Upper lobe of right lung (tissue), 1 donor: Measurements from ENCODE around the gene IRF4. TPM values are rescaled to one million over a fixed set of nuclear protein-coding genes. Genes with fewer than 3 reads are reported as not detected.

Source experiments
- ATAC-seq: fragments of 200-7000 bp; cut with Tn5 transposase; one replicate; pipeline ENCODE4 v1.9.1; 2020; ENCODE audit warnings: mild to moderate bottlenecking, moderate library complexity
- DNase-seq: peaks from one replicate; pipeline ENCODE4 v3.0.0-alpha.2; 2020
- H3K27ac ChIP-seq: fragments of 200-600 bp; one replicate; pipeline ENCODE4 v1.8.0; 2022
- H3K27me3 ChIP-seq: fragments of 200-600 bp; one replicate; pipeline ENCODE4 v1.8.0; 2022; ENCODE audit warnings: mild to moderate bottlenecking
- H3K36me3 ChIP-seq: fragments of 200-600 bp; one replicate; pipeline ENCODE4 v1.8.0; 2022
- H3K4me1 ChIP-seq: fragments of 200-600 bp; one replicate; pipeline ENCODE4 v1.8.0; 2022
- H3K4me3 ChIP-seq: fragments of 200-600 bp; one replicate; pipeline ENCODE4 v1.8.0; 2022; ENCODE audit warnings: mild to moderate bottlenecking
- H3K9me3 ChIP-seq: fragments of 200-600 bp; one replicate; pipeline ENCODE4 v1.8.0; 2022
- CTCF ChIP-seq: fragments of 200-600 bp; IDR thresholded peaks from one replicate; pipeline ENCODE4 v1.8.0; 2022; ENCODE audit warnings: antibody characterized with exemption
- intact Hi-C: fragments of 100-400 bp; cut with DNase I; formaldehyde crosslinking; loops from one replicate; pipeline ENCODE4 v1.11.0; 2022
- total RNA-seq: library from RNA; stranded (reverse); fragmentation: NEBNext Ultra II Directional; extraction: Animal tissue kit (Norgen Biotek cat#: 25700); gene quantifications from one replicate; pipeline ENCODE4 v1.2.1, GENCODE V29; 2021
- donor health status: DM: no; HTN: yes; CAD: no; lungs with severe emphysema.

The IRF4 gene
- total RNA-seq, 1 donor from 2014 or later, result 3.7 TPM

- no peak overlapping the region for H3K4me3 ChIP-seq
- intact Hi-C loops, result no loop called here
- ATAC-seq (no peak), DNase-seq (peak; percentile 69)
- H3K36me3 ChIP-seq, result peaks cover 22% of the 10 kb centered on the region
- no peak overlapping the region for H3K27ac ChIP-seq
- TF ChIP-seq CTCF, result no peak
- H3K9me3 ChIP-seq, result no peaks in the 10 kb centered on the region
- H3K27me3 ChIP-seq, result no peaks in the 10 kb centered on the region
- H3K4me1 ChIP-seq, result no peaks in the 10 kb centered on the region
These were observed 39.7 kb upstream of the IRF4 start for GRCh38 chr6:351867-352289.

- Histone ChIP-seq H3K4me1 (no peaks in the 10 kb centered on the region), H3K9me3 (no peaks in the 10 kb centered on the region), H3K27ac (no peak overlapping the region), H3K4me3 (no peak overlapping the region), H3K27me3 (no peaks in the 10 kb centered on the region), H3K36me3 (peaks cover 19% of the 10 kb centered on the region)
- TF ChIP-seq CTCF, result no peak
- intact Hi-C loops, result no loop called here
- ATAC-seq (no peak), DNase-seq (peak; percentile 68)
These were observed 39.1 kb upstream of the IRF4 start for GRCh38 chr6:352474-352873.

GRCh38 chr6:352896-353470 lies 38.6 kb upstream of the IRF4 start:
- Histone ChIP-seq H3K9me3 (no peaks in the 10 kb centered on the region), H3K27me3 (no peaks in the 10 kb centered on the region), H3K4me3 (no peak overlapping the region), H3K36me3 (peaks cover 15% of the 10 kb centered on the region), H3K4me1 (no peaks in the 10 kb centered on the region), H3K27ac (no peak overlapping the region)
- intact Hi-C loops, result no loop called here
- no peak for TF ChIP-seq CTCF
- ATAC-seq (no peak), DNase-seq (no peak)

- no peaks in the 10 kb centered on the region for H3K4me1 ChIP-seq
- no peaks in the 10 kb centered on the region for H3K9me3 ChIP-seq
- TF ChIP-seq CTCF, result no peak
- no peak overlapping the region for H3K27ac ChIP-seq
- DNase-seq, result peak; percentile 68
- ATAC-seq, result no peak
- no peak overlapping the region for H3K4me3 ChIP-seq
- intact Hi-C loops, result no loop called here
- no peaks in the 10 kb centered on the region for H3K27me3 ChIP-seq
- peaks cover 6% of the 10 kb centered on the region for H3K36me3 ChIP-seq
These were observed 37.6 kb upstream of the IRF4 start for GRCh38 chr6:353642-354614.

- Histone ChIP-seq H3K9me3 (no peaks in the 10 kb centered on the region), H3K27me3 (no peaks in the 10 kb centered on the region), H3K36me3 (no peaks in the 10 kb centered on the region), H3K4me1 (no peaks in the 10 kb centered on the region), H3K27ac (no peak overlapping the region), H3K4me3 (no peak overlapping the region)
- DNase-seq (peak; percentile 66), ATAC-seq (no peak)
- intact Hi-C loops, result no loop called here
- no peak for TF ChIP-seq CTCF
These were observed 36.8 kb upstream of the IRF4 start for GRCh38 chr6:354631-355280.
